HCT116 (cell line): Measurements from ENCODE around the gene PBXIP1.

ENCODE experiments used
- CTCF ChIP-seq, 3 experiments: fragments of 200-600 bp in 1 of 3; sonication (generic) in 1 of 3; IDR thresholded peaks in 2 of 3; conservative IDR thresholded peaks in 1 of 3; 2 replicates each; pipeline ENCODE4 v1.5.1; 2012 to 2017; ENCODE audit warnings: low read depth in 2 of 3, low read length in 2 of 3, antibody characterized with exemption in 1 of 3, borderline replicate concordance in 1 of 3, control low read depth in 1 of 3, mild to moderate bottlenecking in 1 of 3, mixed read lengths in 1 of 3, mixed run types in 1 of 3, moderate library complexity in 1 of 3; ENCODE audit not compliant: insufficient read depth in 1 of 3
- MAX ChIP-seq: IDR thresholded peaks from 2 replicates; pipeline ENCODE4 v1.6.1; 2012
- POLR2A ChIP-seq: IDR thresholded peaks from 2 replicates; pipeline ENCODE4 v1.7.0; 2011; ENCODE audit warnings: borderline replicate concordance; ENCODE audit not compliant: insufficient read depth, insufficient read length; ENCODE audit errors: extremely low read depth
- POLR2AphosphoS5 ChIP-seq: IDR thresholded peaks from 2 replicates; pipeline ENCODE4 v1.6.1; 2011; ENCODE audit warnings: mild to moderate bottlenecking, low read depth, low read length, moderate library complexity
- SIN3A ChIP-seq: IDR thresholded peaks from 2 replicates; pipeline ENCODE4 v1.6.1; 2012; ENCODE audit warnings: low read depth
- ZBTB33 ChIP-seq: IDR thresholded peaks from 2 replicates; pipeline ENCODE4 v1.6.1; 2011; ENCODE audit warnings: mild to moderate bottlenecking, low read length, moderate library complexity; ENCODE audit not compliant: insufficient replicate concordance; ENCODE audit errors: extremely low read depth

- TF ChIP-seq POLR2AphosphoS5 (no peak), CTCF (IDR thresholded peaks at IDR 0.05 in 2 of 3, conservative IDR thresholded peaks at IDR 0.05 in 1 of 3; ENCODE audit: borderline replicate concordance in 1 of 3, insufficient read depth in 1 of 3, low read depth in 2 of 3, low read length in 2 of 3) (no peak), POLR2A (no peak), ZBTB33 (no peak), SIN3A (no peak), MAX (no peak)
Observed at GRCh38 chr1:154968731-154969130, 12.8 kb upstream of the PBXIP1 start.
